Smooth muscle cell (in vitro differentiated cells): Measurements from ENCODE around the gene CLEC4E. TPM values are rescaled to one million over a fixed set of nuclear protein-coding genes. Genes with fewer than 3 reads are reported as not detected.
"Not testable (repeated sequence)": the region's sequence is repeated elsewhere in the genome, so short reads cannot be mapped to it uniquely, and the experiment has no call there.

Source experiments
- DNase-seq: peaks from one replicate; lab custom pipeline; 2025; ENCODE audit not compliant: unreplicated experiment; lab: John Stamatoyannopoulos, UW
- H2AFZ ChIP-seq: fragments of 200-600 bp; sonication (generic); 2 replicates; pipeline ENCODE4 v1.6.0; 2016; ENCODE audit warnings: antibody characterized with exemption, low read depth, mild to moderate bottlenecking
- H3F3A ChIP-seq: fragments of 200-600 bp; sonication (generic); 2 replicates; pipeline ENCODE4 v1.6.0; 2017; ENCODE audit warnings: antibody characterized with exemption, low read depth
- H3K27ac ChIP-seq: fragments of 200-600 bp; sonication (generic); 2 replicates; pipeline ENCODE4 v1.5.1; 2016; ENCODE audit warnings: low read depth, mild to moderate bottlenecking
- H3K27me3 ChIP-seq: fragments of 200-600 bp; sonication (generic); 2 replicates; pipeline ENCODE4 v1.6.1; 2016; ENCODE audit warnings: low read depth, mild to moderate bottlenecking
- H3K36me3 ChIP-seq: fragments of 200-600 bp; sonication (generic); 2 replicates; pipeline ENCODE4 v1.5.1; 2016; ENCODE audit warnings: low read depth
- H3K4me1 ChIP-seq: fragments of 200-600 bp; sonication (generic); 2 replicates; pipeline ENCODE4 v1.5.1; 2016; ENCODE audit warnings: low read depth
- H3K4me2 ChIP-seq: fragments of 200-600 bp; sonication (generic); 2 replicates; pipeline ENCODE4 v1.6.0; 2016; ENCODE audit warnings: mild to moderate bottlenecking
- H3K4me3 ChIP-seq: fragments of 200-600 bp; sonication (generic); 2 replicates; pipeline ENCODE4 v1.5.1; 2016; ENCODE audit warnings: mild to moderate bottlenecking
- H3K79me2 ChIP-seq: fragments of 200-600 bp; sonication (generic); 2 replicates; pipeline ENCODE4 v1.6.0; 2016; ENCODE audit warnings: low read depth, mild to moderate bottlenecking
- H3K9ac ChIP-seq: fragments of 200-600 bp; sonication (generic); 2 replicates; pipeline ENCODE4 v1.6.0; 2016; ENCODE audit warnings: low read depth
- H3K9me3 ChIP-seq: fragments of 200-600 bp; sonication (generic); replicated peaks from 2 replicates; pipeline ENCODE4 v1.5.1; 2016; ENCODE audit warnings: low read depth
- H4K20me1 ChIP-seq: fragments of 200-600 bp; sonication (generic); 2 replicates; pipeline ENCODE4 v1.6.0; 2016; ENCODE audit warnings: low read depth
- CTCF ChIP-seq: fragments of 200-600 bp; sonication (generic); IDR thresholded peaks from 2 replicates; pipeline ENCODE4 v1.5.1; 2017; ENCODE audit warnings: borderline replicate concordance, mild to moderate bottlenecking, antibody characterized with exemption; ENCODE audit not compliant: insufficient read depth, poor library complexity, severe bottlenecking
- WGBS: methylation state at CpG from one replicate; pipeline ENCODE4 v1.1.7; 2016; ENCODE audit warnings: low lambda C conversion rate; 5-methylcytosine and 5-hydroxymethylcytosine counted together
- polyA plus RNA-seq: library from polyadenylated mRNA; unstranded; fragments of >200 nt; fragmentation: Nextera tagmentation; extraction: Ambion mirVana; gene quantifications from 2 replicates; pipeline ENCODE4 v1.2.1, GENCODE V29; 2016
- total RNA-seq: library from RNA; depleted of rRNA; stranded (reverse); fragments of >200 nt; gene quantifications from 2 replicates; pipeline ENCODE4 v1.2.3, GENCODE V29; 2014

The CLEC4E gene
- total and polyA plus RNA-seq, 2 experiments from 2014 or later, result not detected

- H3K4me2 ChIP-seq, result no peak overlapping the region
- 84% methylated on average over 9 of the region's 9 CpGs for WGBS
- H3K79me2 ChIP-seq, result no peaks in the 10 kb centered on the region
- H3K27ac ChIP-seq, result no peak overlapping the region
- no peak for TF ChIP-seq CTCF
- H3K9me3 ChIP-seq, result no peaks in the 10 kb centered on the region
- H3K4me3 ChIP-seq, result no peak overlapping the region
- H2AFZ ChIP-seq, result no peak overlapping the region
- no peaks in the 10 kb centered on the region for H3K27me3 ChIP-seq
- H3K36me3 ChIP-seq, result no peaks in the 10 kb centered on the region
- no peaks in the 10 kb centered on the region for H3K4me1 ChIP-seq
- H3K9ac ChIP-seq, result no peak overlapping the region
- no peaks in the 10 kb centered on the region for H3F3A ChIP-seq
- no peaks in the 10 kb centered on the region for H4K20me1 ChIP-seq
- DNase-seq, result no peak
These were observed 40.5 kb upstream of the CLEC4E start for GRCh38 chr12:8581098-8581784.

- H3K9ac ChIP-seq, result no peak overlapping the region
- 90% methylated on average over 3 of the region's 3 CpGs for WGBS
- no peak for TF ChIP-seq CTCF
These were observed 37.2 kb upstream of the CLEC4E start for GRCh38 chr12:8577879-8578278.

DNA sequence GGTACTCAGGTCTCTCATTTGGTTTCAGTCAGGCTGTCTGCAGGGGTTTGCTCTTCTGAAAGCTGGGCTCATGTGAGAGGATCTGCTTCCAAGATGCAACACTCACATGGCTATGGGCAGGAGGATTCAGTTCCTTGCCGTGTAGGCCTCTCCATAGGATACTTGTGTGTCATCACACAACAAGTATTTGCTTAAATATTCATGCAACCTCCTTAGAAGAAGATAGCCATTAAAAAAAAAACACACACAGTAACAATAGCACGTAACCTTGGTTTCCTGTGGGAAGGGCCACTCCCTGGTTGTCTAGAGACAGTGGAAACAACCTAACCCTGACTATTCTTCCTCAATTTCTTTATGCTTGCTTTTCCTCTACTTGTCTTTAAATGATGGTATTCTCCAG lies 31.8 kb upstream of the CLEC4E start:
- H3K27ac ChIP-seq, result no peak overlapping the region
- H3F3A ChIP-seq, result no peaks in the 10 kb centered on the region
- no peaks in the 10 kb centered on the region for H3K27me3 ChIP-seq
- H3K4me3 ChIP-seq, result no peak overlapping the region
- no peaks in the 10 kb centered on the region for H4K20me1 ChIP-seq
- TF ChIP-seq CTCF, result no peak
- no peak for DNase-seq
- no peak overlapping the region for H3K9ac ChIP-seq
- H3K79me2 ChIP-seq, result no peaks in the 10 kb centered on the region
- H3K4me1 ChIP-seq, result no peaks in the 10 kb centered on the region
- 79% methylated on average over 2 of the region's 2 CpGs for WGBS
- no peaks in the 10 kb centered on the region for H3K36me3 ChIP-seq
- no peaks in the 10 kb centered on the region for H3K9me3 ChIP-seq
- no peak overlapping the region for H2AFZ ChIP-seq
- H3K4me2 ChIP-seq, result no peak overlapping the region

More at GRCh38 chr12:8577879-8578278, 37.2 kb upstream of the CLEC4E start:
- Histone ChIP-seq H3K4me3 (no peak overlapping the region), H3F3A (no peaks in the 10 kb centered on the region), H3K27me3 (no peaks in the 10 kb centered on the region), H3K27ac (no peak overlapping the region), H3K9me3 (no peaks in the 10 kb centered on the region), H4K20me1 (no peaks in the 10 kb centered on the region), H3K4me1 (no peaks in the 10 kb centered on the region), H3K4me2 (no peak overlapping the region), H3K36me3 (no peaks in the 10 kb centered on the region), H2AFZ (no peak overlapping the region), H3K79me2 (no peaks in the 10 kb centered on the region)
- DNase-seq, result no peak

GRCh38 chr12:8566525-8566924 lies 25.8 kb upstream of the CLEC4E start:
- H3K9ac ChIP-seq, result no peak overlapping the region
- no peak overlapping the region for H3K4me2 ChIP-seq
- no peaks in the 10 kb centered on the region for H3K9me3 ChIP-seq
- H3F3A ChIP-seq, result no peaks in the 10 kb centered on the region
- no peaks in the 10 kb centered on the region for H4K20me1 ChIP-seq
- no peak overlapping the region for H2AFZ ChIP-seq
- no peaks in the 10 kb centered on the region for H3K79me2 ChIP-seq
- no peaks in the 10 kb centered on the region for H3K36me3 ChIP-seq
- no peak overlapping the region for H3K4me3 ChIP-seq
- TF ChIP-seq CTCF, result no peak
- no peak for DNase-seq
- H3K27me3 ChIP-seq, result no peaks in the 10 kb centered on the region
- no peaks in the 10 kb centered on the region for H3K4me1 ChIP-seq
- H3K27ac ChIP-seq, result no peak overlapping the region

DNA sequence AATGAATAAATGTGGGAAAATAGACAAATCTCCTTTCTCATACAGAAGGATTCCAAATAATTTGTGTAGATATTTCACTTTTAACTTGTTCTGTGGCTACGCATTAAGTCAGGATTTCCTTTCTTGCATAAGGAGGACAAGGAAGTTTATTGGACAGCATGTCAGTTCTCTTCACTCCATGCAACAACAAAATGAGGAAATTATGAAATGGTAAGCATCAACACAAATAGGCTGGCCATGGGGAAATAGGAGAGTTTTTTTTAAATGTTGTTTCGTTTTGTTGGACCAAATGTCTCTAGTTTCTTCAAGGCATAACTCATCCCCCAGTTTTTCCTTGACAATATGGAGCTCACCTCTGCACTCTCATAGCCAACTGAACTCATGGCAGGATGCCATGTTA lies 25.3 kb upstream of the CLEC4E start:
- not testable (repeated sequence) for H3K9ac ChIP-seq, H3K4me2 ChIP-seq, H3K27ac ChIP-seq, H3F3A ChIP-seq, H3K36me3 ChIP-seq, H2AFZ ChIP-seq, DNase-seq, H3K9me3 ChIP-seq, H3K4me3 ChIP-seq, H4K20me1 ChIP-seq, H3K27me3 ChIP-seq, H3K79me2 ChIP-seq, H3K4me1 ChIP-seq
- 88% methylated on average over 2 of the region's 2 CpGs for WGBS
